Caco-2 (cell line): ENCODE measurements around the gene FAM107B. TPM values are rescaled to one million over a fixed set of nuclear protein-coding genes. Genes with fewer than 3 reads are reported as not detected.

Experiments
- BruUV-seq: library from RNA; stranded (reverse); fragments of 400-500 nt; replicated peaks from 2 replicates; lab custom pipeline; 2021; lab: Mats Ljungman, UMichigan
- CTCF ChIA-PET: fragments of 300-600 bp; sonication (Branson Sonifier 250); formaldehyde crosslinking; loops from one replicate; lab custom pipeline; 2022; ENCODE audit warnings: antibody characterized with exemption; lab: Charles Lee
- POLR2A ChIA-PET: fragments of 300-600 bp; sonication (Branson Sonifier 250); formaldehyde crosslinking; loops from one replicate; lab custom pipeline; 2022; ENCODE audit warnings: antibody characterized with exemption; lab: Charles Lee
- DNase-seq, 2 experiments: peaks; one replicate each; pipeline versions ENCODE4 v3.0.0 to v3.0.0-alpha.2; 2020 to 2022
- H3K27me3 ChIP-seq: replicated peaks from 2 replicates; pipeline ENCODE4 v1.6.0; 2011; ENCODE audit warnings: low read length; ENCODE audit not compliant: control insufficient read depth, insufficient read depth
- H3K36me3 ChIP-seq: 2 replicates; pipeline ENCODE4 v1.5.1; 2011; ENCODE audit warnings: low read length; ENCODE audit not compliant: control insufficient read depth, insufficient read depth
- H3K4me1 ChIP-seq: fragments of 250-450 bp; sonication (Bioruptor Pico); 2 replicates; pipeline ENCODE4 v1.5.1; 2020; ENCODE audit warnings: mild to moderate bottlenecking
- H3K4me3 ChIP-seq: 2 replicates; pipeline ENCODE4 v1.5.1; 2011; ENCODE audit warnings: low read depth, mild to moderate bottlenecking, control low read depth, low read length
- H3K9me3 ChIP-seq: fragments of 250-450 bp; sonication (Bioruptor Pico); 2 replicates; pipeline ENCODE4 v1.5.1; 2020; ENCODE audit warnings: mild to moderate bottlenecking, moderate library complexity
- H3K27ac Mint-ChIP-seq: one replicate; pipeline ENCODE4 v1.8.0; 2022; ENCODE audit warnings: mixed read lengths; ENCODE audit not compliant: unreplicated experiment
- H3K27me3 Mint-ChIP-seq: one replicate; pipeline ENCODE4 v1.8.0; 2022; ENCODE audit warnings: mixed read lengths; ENCODE audit not compliant: insufficient read depth, unreplicated experiment
- H3K36me3 Mint-ChIP-seq: one replicate; pipeline ENCODE4 v1.8.0; 2022; ENCODE audit warnings: mild to moderate bottlenecking, mixed read lengths; ENCODE audit not compliant: insufficient read depth, unreplicated experiment
- H3K4me1 Mint-ChIP-seq: one replicate; pipeline ENCODE4 v1.8.0; 2022; ENCODE audit warnings: low read depth, mixed read lengths; ENCODE audit not compliant: unreplicated experiment
- H3K4me3 Mint-ChIP-seq: one replicate; pipeline ENCODE4 v1.8.0; 2022; ENCODE audit warnings: mild to moderate bottlenecking, moderate library complexity, mixed read lengths; ENCODE audit not compliant: unreplicated experiment
- H3K9me3 Mint-ChIP-seq: one replicate; pipeline ENCODE4 v1.8.0; 2022; ENCODE audit warnings: mixed read lengths; ENCODE audit not compliant: unreplicated experiment
- intact Hi-C: fragments of 100-400 bp; cut with micrococcal nuclease; formaldehyde crosslinking; loops from one replicate; pipeline ENCODE4 v1.10.0; 2022; ENCODE audit not compliant: unreplicated experiment
- total RNA-seq: library from RNA; stranded (reverse); gene quantifications from 2 replicates; pipeline ENCODE4 v1.2.3, GENCODE V29; 2022
- TF ChIP-seq, protein P1 (sequence below), 2 experiments: fragments of 200-600 bp in 1 of 2; IDR thresholded peaks; 1 replicate in 1 of 2; 2 replicates in 1 of 2; pipeline versions ENCODE4 v1.5.1 to v1.8.0; 2011 to 2022; ENCODE audit warnings: antibody characterized with exemption in 1 of 2, control low read depth in 1 of 2, inconsistent platforms in 1 of 2, low read depth in 1 of 2, low read length in 1 of 2, mild to moderate bottlenecking in 1 of 2, moderate library complexity in 1 of 2; ENCODE audit not compliant: insufficient read depth in 1 of 2, severe bottlenecking in 1 of 2, unreplicated experiment in 1 of 2

FAM107B gene
- total RNA-seq, 1 experiment from 2014 or later = 206 TPM

DNA sequence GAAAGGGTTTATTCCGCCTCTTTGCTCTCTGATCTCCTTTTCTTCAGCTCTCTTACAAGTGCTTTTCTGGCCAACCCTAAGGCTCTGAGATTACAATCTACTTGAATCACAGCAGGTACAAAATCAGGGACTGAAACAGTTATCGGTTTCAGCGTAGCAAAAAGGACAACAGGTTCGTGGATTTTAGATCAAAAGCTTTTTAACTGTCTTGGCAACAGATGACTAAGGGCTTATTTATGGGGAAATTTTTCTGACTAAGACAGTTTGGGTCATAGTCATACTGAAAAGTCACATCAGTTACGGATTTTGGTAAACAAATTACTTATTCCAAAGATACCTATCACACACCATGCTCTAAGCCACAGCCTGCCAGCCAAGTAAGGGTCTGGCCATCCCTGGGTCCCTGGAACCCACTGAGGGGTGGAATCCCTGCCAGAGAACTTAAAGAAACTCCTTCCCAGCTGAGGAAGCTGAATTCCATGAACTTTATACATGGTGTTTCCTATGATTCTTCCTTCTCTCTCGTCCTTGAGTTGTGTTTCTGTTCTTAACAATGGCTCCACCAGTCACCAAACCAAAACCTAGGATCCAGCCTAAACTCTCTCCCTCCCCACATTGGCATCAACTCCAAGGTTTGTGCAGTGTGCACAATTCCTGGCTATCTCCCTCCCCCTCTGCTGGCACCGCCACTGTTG is 169.3 kb downstream of the FAM107B start:
- ChIA-PET POLR2A (interaction anchor here (0.5 to 1.1 kb wide), 2 partner anchors 48 to 348 kb away, joined by 3 read pairs; no protein-coding TSS in a partner anchor), CTCF (no interaction called here)
- intact Hi-C loops = loop anchor here (2.0 kb wide), 1 partner anchor 97 kb away; no protein-coding TSS in a partner anchor

DNA sequence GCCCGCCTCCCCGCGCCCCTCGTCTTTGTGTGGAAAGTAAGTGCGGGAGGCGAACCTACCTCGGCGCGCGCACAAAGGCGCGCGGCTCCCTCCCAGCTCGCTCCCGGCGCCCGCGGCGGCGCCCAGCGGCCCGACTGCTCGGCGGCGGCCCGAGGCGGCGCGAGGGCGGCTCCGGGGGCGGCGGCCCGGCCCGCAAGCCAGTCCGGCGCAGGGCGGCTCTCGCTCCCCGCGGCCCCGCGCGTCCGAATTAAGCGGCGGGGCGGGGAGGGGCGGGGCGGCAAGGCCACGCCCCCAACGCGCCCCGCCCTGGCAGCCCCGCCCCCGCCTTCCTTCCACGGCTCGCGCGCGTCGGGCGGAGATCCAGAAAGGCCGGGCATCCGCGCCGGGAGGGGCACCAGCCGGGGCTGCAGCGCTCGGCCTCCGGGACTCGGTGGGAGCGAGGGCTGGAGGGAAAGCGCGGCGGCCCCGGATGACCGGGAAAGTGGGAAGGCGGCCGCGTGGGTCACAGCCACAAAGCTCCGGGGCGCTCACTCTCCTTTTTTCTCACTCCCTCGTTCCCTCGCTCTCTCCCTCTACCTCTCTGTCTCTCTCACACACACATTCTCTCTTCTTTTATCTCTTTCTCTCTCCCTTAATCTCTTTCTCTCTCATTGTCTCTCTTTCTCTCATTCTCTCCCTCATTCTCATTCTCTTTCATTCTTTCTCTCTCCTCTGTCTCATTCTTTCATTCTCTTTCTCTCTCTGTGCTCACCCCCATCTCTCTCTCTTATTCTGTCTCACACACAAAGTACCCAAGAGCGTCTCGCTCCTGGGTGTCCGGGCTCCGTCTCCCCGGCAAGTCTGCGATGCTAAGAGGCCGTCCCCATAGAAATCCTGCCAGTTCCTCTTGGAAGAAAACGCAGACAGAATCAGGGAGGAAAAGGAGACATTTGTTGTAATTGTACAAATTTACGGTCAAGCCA is 170.2 kb downstream of the FAM107B start:
- no peaks in the 10 kb centered on the region for H3K9me3 Mint-ChIP-seq
- Histone ChIP-seq H3K4me1 (peaks cover 51% of the 10 kb centered on the region), H3K9me3 (no peaks in the 10 kb centered on the region), H3K36me3 (peaks cover 12% of the 10 kb centered on the region), H3K27me3 (no peaks in the 10 kb centered on the region), H3K4me3 (peak overlapping the region; percentile 49)
- no peaks in the 10 kb centered on the region for H3K27me3 Mint-ChIP-seq
- H3K36me3 Mint-ChIP-seq = peaks cover 43% of the 10 kb centered on the region
- DNase-seq = peak; percentile 79 to 89
- no TSS peak for BruUV-seq
- intact Hi-C loops = loop anchor here (2.0 to 5.0 kb wide), 5 partner anchors 48 to 233 kb away; partner anchors contain the start of genes CDNF, HSPA14 and MSANTD7
- H3K4me3 Mint-ChIP-seq = peak overlapping the region; percentile 80
- H3K4me1 Mint-ChIP-seq = peaks cover 40% of the 10 kb centered on the region
- TF ChIP-seq, protein P1, sequence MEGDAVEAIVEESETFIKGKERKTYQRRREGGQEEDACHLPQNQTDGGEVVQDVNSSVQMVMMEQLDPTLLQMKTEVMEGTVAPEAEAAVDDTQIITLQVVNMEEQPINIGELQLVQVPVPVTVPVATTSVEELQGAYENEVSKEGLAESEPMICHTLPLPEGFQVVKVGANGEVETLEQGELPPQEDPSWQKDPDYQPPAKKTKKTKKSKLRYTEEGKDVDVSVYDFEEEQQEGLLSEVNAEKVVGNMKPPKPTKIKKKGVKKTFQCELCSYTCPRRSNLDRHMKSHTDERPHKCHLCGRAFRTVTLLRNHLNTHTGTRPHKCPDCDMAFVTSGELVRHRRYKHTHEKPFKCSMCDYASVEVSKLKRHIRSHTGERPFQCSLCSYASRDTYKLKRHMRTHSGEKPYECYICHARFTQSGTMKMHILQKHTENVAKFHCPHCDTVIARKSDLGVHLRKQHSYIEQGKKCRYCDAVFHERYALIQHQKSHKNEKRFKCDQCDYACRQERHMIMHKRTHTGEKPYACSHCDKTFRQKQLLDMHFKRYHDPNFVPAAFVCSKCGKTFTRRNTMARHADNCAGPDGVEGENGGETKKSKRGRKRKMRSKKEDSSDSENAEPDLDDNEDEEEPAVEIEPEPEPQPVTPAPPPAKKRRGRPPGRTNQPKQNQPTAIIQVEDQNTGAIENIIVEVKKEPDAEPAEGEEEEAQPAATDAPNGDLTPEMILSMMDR (IDR thresholded peaks at IDR 0.05; ENCODE audit: insufficient read depth in 1 of 2, low read depth in 1 of 2, low read length in 1 of 2, severe bottlenecking in 1 of 2, unreplicated experiment in 1 of 2) = no peak
- ChIA-PET CTCF (interaction anchor here (0.6 kb wide), 1 partner anchor 9 kb away, joined by 6 read pairs; no protein-coding TSS in a partner anchor), POLR2A (interaction anchor here (0.5 to 1.1 kb wide), 5 partner anchors 26 to 348 kb away, joined by 3 to 10 read pairs (median 3); no protein-coding TSS in a partner anchor)
- peak overlapping the region; percentile 43 for H3K27ac Mint-ChIP-seq

More for the DNA sequence above, 169.3 kb downstream of the FAM107B start:
- Histone ChIP-seq H3K4me1 (peaks cover 53% of the 10 kb centered on the region), H3K9me3 (no peaks in the 10 kb centered on the region), H3K4me3 (peak overlapping the region; percentile 49), H3K36me3 (peaks cover 8% of the 10 kb centered on the region), H3K27me3 (no peaks in the 10 kb centered on the region)
- Mint-ChIP-seq H3K4me3 (peak overlapping the region; percentile 80), H3K27ac (peak overlapping the region; percentile 43), H3K9me3 (no peaks in the 10 kb centered on the region), H3K36me3 (peaks cover 34% of the 10 kb centered on the region), H3K27me3 (no peaks in the 10 kb centered on the region), H3K4me1 (peaks cover 36% of the 10 kb centered on the region)
- TF ChIP-seq, protein P1 (IDR thresholded peaks at IDR 0.05; ENCODE audit: insufficient read depth in 1 of 2, low read depth in 1 of 2, low read length in 1 of 2, severe bottlenecking in 1 of 2, unreplicated experiment in 1 of 2) = no peak
- DNase-seq = no peak
- no TSS peak for BruUV-seq
